ENCODE data around the gene CDH18.

GRCh38 chr5:20034717-20035116 lies 46.7 kb upstream of the CDH18 start:
- no peak for TF ChIP-seq EZH2 (optimal IDR thresholded peaks at IDR 0.05; ENCODE audit: low read depth, low read length)
- TF ChIP-seq, protein P1, sequence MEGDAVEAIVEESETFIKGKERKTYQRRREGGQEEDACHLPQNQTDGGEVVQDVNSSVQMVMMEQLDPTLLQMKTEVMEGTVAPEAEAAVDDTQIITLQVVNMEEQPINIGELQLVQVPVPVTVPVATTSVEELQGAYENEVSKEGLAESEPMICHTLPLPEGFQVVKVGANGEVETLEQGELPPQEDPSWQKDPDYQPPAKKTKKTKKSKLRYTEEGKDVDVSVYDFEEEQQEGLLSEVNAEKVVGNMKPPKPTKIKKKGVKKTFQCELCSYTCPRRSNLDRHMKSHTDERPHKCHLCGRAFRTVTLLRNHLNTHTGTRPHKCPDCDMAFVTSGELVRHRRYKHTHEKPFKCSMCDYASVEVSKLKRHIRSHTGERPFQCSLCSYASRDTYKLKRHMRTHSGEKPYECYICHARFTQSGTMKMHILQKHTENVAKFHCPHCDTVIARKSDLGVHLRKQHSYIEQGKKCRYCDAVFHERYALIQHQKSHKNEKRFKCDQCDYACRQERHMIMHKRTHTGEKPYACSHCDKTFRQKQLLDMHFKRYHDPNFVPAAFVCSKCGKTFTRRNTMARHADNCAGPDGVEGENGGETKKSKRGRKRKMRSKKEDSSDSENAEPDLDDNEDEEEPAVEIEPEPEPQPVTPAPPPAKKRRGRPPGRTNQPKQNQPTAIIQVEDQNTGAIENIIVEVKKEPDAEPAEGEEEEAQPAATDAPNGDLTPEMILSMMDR (IDR thresholded peaks at IDR 0.05; ENCODE audit: low read length), result no peak

All from MM.1S (cell line).